GM21423 (cell line): ENCODE results near the gene UGT2B28.
"Not testable (repeated sequence)": the region's sequence is repeated elsewhere in the genome, so short reads cannot be mapped to it uniquely, and the experiment has no call there.

ENCODE experiments used
- ATAC-seq: cut with Tn5 transposase; IDR thresholded peaks from one replicate; pipeline ENCODE4 v1.9.1; 2021; ENCODE audit warnings: mild to moderate bottlenecking, moderate library complexity; ENCODE audit not compliant: unreplicated experiment

UGT2B28 gene

DNA sequence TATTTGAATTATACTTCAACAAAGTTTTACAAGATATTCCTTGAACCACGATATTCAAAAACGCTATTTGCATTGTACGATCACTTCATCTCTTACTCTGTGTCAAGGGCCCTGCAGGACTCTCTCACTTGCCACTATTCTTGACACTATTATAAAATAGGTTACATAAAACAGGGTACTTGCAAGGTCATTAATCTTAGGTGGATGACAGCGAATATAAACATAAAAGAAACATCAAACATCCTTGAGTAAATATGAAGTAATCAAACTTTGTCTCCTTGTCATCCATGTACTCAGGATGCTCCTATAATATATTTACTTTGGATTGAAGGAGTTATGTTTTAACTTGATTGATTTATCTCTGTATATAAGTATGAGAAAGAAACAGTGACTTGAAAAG is at the start of gene UGT2B28:
TSS of gene UGT2B28 (plus strand) at position 395 of the 400 bp plus-strand sequence. CDS start 26 bp downstream, outside the sequence.
- ATAC-seq: not testable (repeated sequence)

DNA sequence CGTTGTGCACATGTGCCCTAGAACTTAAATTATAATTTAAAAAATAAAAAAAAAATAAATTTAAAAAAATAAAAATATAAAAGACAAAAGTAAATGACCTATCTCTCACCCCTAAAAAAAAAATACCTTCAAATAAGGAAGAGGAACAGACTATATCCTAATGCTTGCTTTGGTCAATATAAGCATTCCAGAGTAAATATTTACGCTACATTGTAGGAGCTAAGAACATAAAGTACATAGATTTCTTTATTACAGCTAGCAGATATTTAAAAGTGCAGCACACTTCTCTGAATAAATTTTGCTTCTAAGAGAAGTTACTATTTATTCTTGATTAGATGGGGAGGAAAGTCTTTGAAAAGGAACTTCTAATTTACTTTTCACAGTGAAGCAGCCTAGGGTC is 41.2 kb upstream of the UGT2B28 start:
- ATAC-seq: no peak

DNA sequence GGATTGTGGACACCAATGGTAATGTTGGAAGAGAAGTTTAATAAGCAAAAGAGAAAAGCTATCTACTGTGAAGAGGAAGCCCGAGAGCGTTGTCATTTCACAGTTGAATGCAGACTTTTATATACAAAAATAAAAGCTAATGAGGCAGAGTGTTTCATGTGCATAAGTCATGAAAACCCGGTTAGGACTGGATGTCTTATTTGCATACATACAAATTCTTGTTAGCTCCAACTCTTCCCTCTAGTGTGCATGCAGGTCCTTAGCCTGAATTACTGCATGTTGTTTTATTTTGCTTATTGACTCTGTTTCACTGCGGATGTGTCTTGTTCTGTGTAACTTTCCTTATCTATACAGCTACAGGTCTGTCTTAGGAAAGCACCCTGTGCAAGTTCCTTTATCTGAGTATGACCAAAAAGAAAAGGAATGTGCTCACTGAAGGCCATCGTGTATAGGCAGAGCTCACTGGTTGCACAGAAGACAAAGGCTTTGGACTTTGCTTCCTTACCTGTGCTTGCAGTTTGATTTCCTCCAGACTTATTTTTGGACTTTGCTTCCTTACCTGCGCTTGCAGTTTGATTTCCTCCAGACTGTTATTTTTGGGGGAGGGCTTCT is 40.6 kb upstream of the UGT2B28 start:
- ATAC-seq: no peak

DNA sequence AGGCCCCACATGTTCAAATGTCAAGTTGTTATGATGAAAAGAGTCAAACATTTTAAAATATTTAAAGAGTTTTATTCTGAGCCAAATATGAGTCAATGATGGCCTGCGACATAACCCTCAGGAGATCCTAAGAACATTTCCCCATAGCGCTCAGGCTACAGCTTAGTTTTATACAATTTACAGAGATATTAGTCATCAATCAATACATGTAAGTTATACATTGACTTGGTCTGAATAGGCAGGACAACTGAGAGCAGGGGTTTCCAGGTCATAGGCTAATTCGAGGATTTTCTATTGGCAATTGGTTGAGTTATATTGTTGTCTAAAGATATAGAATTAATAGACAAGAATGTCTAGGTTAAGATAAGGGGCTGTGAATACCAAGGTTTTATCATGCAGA is 39.5 kb upstream of the UGT2B28 start:
- ATAC-seq: not testable (repeated sequence)

DNA sequence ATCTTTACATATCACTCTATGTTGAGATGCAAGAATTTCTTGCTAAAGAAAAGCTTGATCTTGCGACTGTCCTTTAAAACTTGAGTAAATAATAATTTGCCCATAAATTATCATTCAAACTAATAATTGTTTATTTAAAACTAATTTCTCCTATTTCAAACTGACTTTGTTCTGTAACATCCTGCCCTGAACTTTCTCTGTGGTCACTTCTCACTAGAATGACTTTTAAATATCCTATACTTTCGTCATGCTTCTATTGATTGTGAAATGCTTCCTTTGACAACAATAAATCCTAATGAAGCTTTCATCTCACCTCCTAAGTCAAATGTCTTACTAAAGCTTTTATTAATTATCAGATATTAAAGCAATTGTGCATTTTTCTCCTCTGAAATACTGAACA is 38.5 kb upstream of the UGT2B28 start:
- not testable (repeated sequence) for ATAC-seq

DNA sequence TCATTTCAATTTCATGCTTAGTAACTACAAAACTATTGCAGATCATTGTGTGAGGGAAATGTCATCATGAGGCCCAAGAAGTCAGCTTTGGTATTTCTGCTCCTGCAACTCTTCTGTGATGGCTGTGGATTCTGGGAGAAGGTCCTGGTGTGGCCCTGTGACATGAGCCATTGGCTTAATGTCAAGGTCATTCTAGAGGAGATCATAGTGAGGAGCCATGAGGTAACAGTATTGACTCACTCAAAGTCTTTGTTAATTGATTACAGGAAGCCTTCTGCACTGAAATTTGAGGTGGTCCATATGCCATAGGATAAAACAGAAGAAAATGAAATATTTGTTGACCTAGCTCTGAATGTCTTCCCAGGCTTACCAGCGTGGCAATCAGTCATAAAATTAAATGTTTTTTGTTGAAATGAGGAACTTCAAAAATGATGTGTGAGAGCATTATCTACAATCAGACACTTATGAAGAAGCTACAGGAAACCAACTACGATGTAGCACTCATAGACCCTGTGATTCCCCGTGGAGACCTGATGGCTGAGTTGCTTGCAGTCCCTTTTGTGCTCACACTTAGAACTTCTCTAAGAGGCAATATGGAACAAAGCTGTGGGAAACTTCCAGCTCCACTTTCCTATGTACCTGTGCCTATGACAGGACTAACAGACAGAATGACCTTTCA is 37.6 kb upstream of the UGT2B28 start:
- ATAC-seq: not testable (repeated sequence)

DNA sequence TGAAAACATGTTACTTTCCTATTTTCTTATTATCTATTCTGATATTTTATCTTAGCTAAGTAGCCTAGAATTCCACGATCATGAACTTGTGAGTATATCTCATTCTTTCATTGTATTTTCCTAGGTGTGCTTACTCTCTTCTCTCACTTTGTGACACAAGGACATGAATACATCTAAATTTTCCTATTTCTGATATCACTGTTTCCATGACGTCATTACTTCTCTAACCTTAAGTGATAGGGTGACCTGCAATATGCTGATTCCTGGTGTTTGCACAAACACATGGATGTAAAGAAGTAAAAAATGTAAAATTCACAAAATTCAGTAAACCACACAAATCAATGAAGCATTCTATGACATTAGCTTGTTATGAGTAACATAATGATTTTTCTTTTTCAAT is 29.4 kb upstream of the UGT2B28 start:
- ATAC-seq: not testable (repeated sequence)

DNA sequence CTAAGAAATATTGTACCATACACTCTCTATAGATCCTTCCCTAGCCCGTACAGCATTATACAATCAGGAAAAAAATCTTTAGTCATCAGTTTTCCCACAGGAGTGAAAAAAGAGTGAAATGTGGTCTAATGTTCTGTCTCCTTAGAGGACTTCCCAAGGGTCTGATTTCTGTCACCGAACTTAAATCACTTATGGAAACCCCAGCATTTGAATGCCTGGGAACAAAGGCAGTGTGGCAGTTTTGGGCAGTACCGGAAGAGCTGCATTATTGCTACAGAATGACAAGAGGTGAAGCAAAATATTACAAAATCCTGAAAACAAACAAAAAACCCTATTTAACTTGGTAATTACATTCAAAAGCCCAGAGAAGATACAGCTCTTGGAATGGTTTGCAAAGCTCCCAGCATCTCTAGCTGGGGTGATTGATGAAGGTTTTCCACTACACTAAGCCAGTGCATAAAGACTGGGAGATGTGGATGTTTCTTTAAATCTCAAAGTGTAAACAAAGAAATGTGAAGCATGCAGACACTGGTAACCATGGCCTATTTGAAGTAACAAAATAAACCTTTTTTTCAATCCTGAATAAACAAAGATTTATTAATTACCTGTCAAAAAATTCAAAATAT is 27.0 kb upstream of the UGT2B28 start:
- not testable (repeated sequence) for ATAC-seq

DNA sequence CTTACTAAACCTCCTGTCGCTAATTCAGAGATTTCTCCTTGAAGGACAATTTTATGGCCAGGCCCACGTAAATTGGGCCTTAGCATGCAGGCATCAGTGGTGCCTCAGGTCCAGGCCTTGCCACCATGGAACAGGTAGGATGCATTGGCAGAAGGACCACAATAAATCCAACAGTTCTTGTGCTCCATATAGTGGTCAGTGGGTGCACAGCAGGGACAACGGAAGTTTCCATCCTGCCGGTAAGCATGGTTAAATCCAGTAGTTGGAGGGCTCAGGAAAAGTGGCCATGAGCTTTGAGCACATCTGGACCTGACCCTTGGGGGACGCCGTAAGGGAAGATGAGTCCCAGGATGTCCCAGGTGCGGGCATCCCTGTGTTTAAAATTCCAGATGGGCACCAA is 11.7 kb upstream of the UGT2B28 start:
- not testable (repeated sequence) for ATAC-seq

DNA sequence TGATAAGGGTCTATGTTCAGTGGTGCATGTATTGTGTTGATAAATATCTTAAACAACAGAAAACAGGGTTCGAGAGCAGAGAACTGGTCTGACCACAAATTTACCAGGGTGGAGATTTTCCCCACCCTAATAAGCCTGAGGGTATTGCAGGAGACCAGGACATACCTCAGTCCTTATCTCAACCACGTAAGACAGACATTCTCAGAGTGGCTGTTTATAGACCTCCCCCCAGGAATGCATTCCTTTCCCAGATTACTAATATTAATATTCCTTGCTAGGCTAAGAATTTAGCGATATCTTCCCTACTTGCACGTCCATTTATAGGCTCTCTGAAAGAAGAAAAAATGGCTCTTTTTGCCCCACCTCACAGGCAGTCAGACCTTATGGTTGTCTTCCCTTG is 16.1 kb downstream of the UGT2B28 start:
- ATAC-seq: not testable (repeated sequence)

DNA sequence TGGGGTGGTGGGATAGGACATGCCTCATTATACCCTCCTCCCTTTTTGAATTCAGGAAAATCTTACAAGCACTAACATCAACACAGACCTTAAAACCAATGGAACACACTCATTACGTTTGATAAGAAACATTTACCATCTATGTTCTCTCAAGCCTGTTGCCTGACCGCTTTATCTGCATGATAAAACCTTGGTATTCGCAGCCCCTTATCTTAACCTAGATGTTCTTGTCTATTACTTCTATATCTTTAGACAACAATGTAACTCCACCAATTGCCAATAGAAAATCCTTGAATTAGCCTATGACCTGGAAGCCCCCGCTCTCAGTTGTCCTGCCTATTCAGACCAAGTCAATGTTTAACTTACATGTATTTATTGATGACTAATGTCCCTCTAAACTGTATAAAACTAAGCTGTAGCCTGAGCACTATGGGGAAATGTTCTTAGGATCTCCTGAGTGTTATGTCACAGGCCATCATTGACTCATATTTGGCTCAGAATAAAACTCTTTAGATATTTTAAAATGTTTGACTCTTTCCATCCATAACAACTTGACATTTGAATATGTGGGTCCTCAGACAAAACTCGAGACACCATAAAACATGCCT is 28.3 kb downstream of the UGT2B28 start:
- not testable (repeated sequence) for ATAC-seq

DNA sequence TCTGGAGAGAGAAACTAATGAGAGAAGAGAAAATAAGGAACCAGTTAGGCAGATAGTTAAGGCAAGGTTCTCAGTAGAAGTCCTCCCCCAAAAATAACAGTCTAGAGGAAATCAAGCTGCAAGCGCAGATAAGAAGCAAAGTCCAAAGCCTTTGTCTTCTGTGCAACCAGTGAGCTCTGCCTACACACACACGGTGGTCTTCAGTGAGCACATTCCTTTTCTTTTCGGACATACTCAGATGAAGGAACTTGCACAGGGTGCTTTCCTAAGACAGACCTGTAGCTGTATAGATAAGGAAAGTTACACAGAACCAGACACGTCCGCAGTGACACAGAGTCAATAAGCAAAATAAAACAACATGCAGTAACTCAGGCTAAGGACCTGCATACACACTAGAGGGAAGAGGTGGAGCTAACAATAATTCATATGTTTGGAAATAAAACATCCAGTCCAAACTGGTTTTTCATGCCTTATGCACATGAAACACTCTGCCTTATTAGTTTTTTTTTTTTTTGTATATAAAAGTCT is 29.3 kb downstream of the UGT2B28 start:
- ATAC-seq: not testable (repeated sequence)

DNA sequence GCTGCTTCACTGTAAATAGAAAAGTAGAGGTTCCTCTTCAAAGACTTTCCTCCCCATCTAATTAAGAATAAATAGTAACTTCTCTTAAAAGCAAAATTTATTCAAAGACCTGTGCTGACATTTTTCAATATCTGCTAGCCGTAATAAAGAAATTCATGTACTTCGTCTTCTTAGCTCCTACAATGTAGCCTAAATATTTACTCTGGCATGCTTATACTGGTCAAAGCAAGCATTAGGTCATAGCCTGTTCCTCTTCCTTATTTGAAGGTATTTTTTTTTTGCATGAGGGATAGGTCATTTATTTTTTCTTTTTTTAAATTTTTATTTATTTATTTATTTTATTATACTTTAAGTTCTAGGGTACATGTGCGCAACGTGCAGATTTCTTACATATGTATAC is 30.0 kb downstream of the UGT2B28 start:
- not testable (repeated sequence) for ATAC-seq

DNA sequence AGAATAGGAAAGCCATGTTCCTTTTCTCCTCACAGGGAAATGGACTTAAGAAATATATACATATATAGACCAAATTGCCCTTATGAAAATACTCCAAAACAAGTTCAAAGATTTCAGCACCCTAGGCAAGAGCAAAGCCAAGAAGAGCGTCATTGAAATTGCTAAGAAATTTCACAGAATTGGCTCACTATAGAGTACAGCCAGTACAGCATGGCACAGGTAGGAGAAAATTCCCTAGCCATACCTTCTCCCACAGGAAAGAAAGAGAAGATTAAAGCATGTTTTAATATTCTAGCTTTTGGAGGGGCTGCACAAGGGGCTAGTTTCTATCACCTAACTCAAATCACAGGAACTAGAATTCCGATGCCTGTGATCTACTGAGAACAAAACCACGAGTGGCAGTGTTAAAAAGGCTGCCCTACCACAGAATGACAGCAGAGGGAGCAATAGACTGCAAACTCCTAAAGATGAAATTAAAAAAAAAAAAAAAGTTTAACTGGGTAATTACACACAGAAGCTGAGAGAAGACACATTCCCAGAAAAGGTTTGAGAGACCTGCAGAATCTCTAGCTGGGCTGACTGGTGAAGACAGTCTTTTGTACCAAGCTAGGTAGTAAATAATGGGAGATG is 37.5 kb downstream of the UGT2B28 start:
- not testable (repeated sequence) for ATAC-seq

DNA sequence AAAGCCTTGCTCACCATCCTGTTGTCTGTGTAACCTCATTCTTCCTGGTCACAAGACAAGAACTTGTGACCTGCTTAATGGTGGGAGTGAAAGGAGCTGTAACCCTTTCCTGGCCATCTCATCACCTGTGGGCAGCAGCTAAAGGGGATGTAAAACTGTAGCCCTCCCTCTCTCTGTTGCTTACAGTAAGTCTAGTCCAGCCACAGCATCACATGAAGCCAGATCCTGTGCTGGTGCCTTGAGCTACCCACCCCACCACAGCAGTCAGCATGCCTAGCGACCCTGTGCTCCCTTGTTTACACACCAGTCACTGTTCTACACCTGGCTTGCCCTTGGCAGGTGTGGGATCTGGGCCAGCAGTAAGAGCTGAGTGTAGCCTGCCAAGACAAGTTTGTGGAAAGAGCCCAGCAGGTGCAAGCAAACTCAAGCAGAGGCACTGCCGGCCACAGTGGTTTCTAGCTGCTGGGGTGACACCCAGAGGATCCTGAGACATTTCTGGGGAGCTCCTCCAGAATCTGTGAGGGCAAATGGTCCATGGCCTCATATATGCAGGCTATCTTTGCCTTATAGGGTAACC is 41.0 kb downstream of the UGT2B28 start:
- ATAC-seq: no peak

DNA sequence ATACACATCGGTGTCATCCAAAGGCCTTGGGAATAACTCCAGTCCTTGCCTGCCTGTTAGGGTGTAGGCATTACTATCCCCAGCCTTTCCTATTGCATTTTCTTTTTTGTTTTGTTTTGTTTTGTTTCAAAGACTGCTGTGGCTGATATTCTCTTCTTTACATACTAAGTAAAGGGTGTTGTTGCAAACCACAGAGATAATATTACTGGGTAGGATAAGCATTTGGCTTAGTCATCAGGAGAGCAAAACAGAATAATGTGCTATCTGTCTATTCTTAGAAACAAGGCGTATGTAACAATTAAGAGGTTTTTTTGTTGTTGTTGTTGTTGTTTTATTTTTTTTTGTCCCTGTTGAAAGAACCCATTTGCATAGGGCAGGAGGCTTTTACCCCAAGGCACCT is 41.8 kb downstream of the UGT2B28 start:
- ATAC-seq: no peak

DNA sequence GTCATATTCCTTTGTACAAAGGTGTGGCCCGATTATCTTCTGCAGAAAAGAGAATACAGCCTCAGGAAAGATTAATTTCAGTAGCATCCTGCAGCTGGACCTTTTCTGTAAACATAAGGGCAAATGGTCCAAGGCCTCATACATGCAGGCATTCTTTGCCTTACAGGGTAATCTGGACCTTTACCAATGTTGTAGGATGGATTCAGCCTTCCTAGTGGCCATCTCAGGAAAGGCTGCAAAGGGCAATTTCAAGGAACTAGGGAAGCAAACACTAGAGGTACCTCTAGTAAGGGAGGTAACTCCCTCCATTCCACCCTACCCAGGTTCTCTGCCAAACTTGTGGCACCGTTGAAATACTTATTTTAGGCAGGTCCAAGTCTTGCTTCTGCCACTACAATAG is 43.0 kb downstream of the UGT2B28 start:
- ATAC-seq: no peak

DNA sequence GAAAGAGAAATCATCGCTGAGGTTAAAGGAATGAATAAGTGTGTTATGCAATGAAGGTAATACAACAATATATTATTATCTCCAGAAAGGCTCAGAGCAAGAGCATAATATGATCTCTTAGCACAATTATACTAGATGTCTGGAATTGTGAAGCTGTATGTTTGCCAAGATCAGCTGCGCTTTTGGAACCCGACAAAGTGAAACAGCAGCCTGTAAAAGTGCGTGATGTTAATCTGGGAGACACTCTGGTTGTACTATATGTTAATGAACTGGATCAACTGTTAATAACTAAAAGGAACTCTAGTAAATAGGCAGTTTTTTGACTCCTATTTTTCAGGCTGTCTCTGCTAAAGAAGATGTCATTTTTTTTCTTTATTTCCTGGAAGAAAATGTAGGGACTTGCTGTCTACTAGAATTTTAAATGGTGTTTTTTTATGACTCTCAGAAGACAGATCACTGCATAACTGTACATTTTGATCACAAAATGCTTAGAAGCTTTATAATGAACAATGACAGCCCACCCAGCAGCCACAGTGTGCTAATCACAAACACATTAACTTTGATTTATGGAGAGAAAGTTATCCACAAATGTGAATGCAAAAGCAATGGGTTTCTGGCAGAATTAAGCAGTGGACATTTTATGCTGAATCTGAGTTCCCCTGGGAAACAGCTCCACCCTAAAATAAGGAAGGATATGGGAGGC is 50.2 kb downstream of the UGT2B28 start:
- no peak for ATAC-seq

DNA sequence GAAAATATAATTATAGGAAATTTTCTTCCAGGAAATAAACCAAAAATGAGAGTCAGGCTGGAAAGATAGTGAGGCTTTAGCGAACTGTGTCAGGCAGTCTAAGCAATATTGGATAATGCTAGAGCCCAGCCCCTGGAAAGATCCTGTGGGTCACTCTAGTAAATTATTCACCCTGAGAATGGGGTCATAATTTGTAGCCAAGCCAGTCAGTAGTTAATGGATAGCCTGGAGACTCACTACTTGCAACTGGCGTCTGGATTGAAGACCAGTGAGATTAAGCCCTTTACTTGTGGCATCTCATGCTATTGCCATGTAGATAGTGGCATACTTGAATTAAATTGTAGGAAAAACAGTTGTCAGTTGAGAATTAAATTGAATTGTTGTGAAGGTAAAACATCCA is 51.0 kb downstream of the UGT2B28 start:
- ATAC-seq: not testable (repeated sequence)

DNA sequence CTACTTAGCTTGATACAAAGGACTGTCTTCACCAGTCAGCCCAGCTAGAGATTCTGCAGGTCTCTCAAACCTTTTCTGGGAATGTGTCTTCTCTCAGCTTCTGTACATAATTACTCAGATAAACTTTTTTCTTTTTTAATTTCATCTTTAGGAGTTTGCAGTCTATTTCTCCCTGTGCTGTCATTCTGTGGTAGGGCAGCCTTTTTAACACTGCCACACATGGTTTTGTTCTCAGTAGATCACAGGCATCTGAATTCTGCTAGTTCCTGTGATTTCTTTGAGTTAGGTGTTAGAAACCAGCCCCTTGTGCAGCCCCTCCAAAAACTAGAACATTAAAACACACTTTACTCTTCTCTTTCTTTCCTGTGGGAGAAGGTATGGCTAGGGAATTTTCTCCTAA is 55.2 kb downstream of the UGT2B28 start:
- ATAC-seq: not testable (repeated sequence)
